Measurements from ENCODE around the gene TIMM17A. TPM values are rescaled to one million over a fixed set of nuclear protein-coding genes. Genes with fewer than 3 reads are reported as not detected.

Gene TIMM17A
- total RNA-seq, 1 experiment from 2014 or later = 56.1 TPM

DNA sequence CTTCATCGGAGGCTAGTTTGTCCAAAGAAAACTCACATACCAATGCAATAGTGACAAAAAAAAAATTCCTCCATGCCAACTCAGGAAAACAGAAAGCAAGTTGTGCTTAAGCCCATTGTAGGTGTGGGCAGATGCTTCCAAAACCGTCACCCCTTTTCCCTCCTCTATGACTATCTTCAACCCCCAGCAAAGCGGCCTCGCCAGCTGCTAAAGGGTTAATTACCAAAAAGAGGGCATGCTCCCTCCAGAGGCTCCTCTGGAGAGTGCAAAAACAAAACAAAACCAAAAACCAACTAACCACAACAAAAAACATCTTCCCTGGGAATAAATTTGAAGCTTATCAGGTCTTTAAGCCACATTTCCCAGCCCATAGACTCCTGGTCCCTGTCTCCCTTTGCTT is 10.1 kb upstream of the TIMM17A start:
- H3K36me3 Mint-ChIP-seq = no peaks in the 10 kb centered on the region
- no peaks in the 10 kb centered on the region for H3K9me3 Mint-ChIP-seq
- ATAC-seq = no peak
- ChIA-PET CTCF (interaction anchor here (0.7 to 3.9 kb wide), 13 partner anchors 9 to 168 kb away, joined by 3 to 85 read pairs (median 4); partner anchors contain the start of genes SHISA4 and TIMM17A), POLR2A (interaction anchor here (2.7 kb wide), 1 partner anchor 50 kb away, joined by 11 read pairs; no protein-coding TSS in a partner anchor)
- peaks cover 41% of the 10 kb centered on the region for H3K4me1 Mint-ChIP-seq
- TF ChIP-seq, protein P1, sequence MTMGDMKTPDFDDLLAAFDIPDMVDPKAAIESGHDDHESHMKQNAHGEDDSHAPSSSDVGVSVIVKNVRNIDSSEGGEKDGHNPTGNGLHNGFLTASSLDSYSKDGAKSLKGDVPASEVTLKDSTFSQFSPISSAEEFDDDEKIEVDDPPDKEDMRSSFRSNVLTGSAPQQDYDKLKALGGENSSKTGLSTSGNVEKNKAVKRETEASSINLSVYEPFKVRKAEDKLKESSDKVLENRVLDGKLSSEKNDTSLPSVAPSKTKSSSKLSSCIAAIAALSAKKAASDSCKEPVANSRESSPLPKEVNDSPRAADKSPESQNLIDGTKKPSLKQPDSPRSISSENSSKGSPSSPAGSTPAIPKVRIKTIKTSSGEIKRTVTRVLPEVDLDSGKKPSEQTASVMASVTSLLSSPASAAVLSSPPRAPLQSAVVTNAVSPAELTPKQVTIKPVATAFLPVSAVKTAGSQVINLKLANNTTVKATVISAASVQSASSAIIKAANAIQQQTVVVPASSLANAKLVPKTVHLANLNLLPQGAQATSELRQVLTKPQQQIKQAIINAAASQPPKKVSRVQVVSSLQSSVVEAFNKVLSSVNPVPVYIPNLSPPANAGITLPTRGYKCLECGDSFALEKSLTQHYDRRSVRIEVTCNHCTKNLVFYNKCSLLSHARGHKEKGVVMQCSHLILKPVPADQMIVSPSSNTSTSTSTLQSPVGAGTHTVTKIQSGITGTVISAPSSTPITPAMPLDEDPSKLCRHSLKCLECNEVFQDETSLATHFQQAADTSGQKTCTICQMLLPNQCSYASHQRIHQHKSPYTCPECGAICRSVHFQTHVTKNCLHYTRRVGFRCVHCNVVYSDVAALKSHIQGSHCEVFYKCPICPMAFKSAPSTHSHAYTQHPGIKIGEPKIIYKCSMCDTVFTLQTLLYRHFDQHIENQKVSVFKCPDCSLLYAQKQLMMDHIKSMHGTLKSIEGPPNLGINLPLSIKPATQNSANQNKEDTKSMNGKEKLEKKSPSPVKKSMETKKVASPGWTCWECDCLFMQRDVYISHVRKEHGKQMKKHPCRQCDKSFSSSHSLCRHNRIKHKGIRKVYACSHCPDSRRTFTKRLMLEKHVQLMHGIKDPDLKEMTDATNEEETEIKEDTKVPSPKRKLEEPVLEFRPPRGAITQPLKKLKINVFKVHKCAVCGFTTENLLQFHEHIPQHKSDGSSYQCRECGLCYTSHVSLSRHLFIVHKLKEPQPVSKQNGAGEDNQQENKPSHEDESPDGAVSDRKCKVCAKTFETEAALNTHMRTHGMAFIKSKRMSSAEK (CRISPR knock-in tag; IDR thresholded peaks at IDR 0.05; ENCODE audit: borderline replicate concordance) = no peak
- TF ChIP-seq RELA (CRISPR knock-in tag; IDR thresholded peaks at IDR 0.05; ENCODE audit: borderline replicate concordance) (no peak), MXD4 (CRISPR knock-in tag; IDR thresholded peaks at IDR 0.05; ENCODE audit: borderline replicate concordance) (no peak), ESRRA (CRISPR knock-in tag; IDR thresholded peaks at IDR 0.05; ENCODE audit: borderline replicate concordance) (no peak), ZBTB21 (CRISPR knock-in tag; IDR thresholded peaks at IDR 0.05; ENCODE audit: borderline replicate concordance) (no peak), PRRX2 (CRISPR knock-in tag; IDR thresholded peaks at IDR 0.05) (no peak), ZNF416 (CRISPR knock-in tag; IDR thresholded peaks at IDR 0.05) (no peak), NFE2L1 (CRISPR knock-in tag; IDR thresholded peaks at IDR 0.05) (no peak)
- TF ChIP-seq, protein P2, sequence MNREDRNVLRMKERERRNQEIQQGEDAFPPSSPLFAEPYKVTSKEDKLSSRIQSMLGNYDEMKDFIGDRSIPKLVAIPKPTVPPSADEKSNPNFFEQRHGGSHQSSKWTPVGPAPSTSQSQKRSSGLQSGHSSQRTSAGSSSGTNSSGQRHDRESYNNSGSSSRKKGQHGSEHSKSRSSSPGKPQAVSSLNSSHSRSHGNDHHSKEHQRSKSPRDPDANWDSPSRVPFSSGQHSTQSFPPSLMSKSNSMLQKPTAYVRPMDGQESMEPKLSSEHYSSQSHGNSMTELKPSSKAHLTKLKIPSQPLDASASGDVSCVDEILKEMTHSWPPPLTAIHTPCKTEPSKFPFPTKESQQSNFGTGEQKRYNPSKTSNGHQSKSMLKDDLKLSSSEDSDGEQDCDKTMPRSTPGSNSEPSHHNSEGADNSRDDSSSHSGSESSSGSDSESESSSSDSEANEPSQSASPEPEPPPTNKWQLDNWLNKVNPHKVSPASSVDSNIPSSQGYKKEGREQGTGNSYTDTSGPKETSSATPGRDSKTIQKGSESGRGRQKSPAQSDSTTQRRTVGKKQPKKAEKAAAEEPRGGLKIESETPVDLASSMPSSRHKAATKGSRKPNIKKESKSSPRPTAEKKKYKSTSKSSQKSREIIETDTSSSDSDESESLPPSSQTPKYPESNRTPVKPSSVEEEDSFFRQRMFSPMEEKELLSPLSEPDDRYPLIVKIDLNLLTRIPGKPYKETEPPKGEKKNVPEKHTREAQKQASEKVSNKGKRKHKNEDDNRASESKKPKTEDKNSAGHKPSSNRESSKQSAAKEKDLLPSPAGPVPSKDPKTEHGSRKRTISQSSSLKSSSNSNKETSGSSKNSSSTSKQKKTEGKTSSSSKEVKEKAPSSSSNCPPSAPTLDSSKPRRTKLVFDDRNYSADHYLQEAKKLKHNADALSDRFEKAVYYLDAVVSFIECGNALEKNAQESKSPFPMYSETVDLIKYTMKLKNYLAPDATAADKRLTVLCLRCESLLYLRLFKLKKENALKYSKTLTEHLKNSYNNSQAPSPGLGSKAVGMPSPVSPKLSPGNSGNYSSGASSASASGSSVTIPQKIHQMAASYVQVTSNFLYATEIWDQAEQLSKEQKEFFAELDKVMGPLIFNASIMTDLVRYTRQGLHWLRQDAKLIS (CRISPR knock-in tag; IDR thresholded peaks at IDR 0.05; ENCODE audit: borderline replicate concordance) = no peak
- TF ChIP-seq, protein P3, sequence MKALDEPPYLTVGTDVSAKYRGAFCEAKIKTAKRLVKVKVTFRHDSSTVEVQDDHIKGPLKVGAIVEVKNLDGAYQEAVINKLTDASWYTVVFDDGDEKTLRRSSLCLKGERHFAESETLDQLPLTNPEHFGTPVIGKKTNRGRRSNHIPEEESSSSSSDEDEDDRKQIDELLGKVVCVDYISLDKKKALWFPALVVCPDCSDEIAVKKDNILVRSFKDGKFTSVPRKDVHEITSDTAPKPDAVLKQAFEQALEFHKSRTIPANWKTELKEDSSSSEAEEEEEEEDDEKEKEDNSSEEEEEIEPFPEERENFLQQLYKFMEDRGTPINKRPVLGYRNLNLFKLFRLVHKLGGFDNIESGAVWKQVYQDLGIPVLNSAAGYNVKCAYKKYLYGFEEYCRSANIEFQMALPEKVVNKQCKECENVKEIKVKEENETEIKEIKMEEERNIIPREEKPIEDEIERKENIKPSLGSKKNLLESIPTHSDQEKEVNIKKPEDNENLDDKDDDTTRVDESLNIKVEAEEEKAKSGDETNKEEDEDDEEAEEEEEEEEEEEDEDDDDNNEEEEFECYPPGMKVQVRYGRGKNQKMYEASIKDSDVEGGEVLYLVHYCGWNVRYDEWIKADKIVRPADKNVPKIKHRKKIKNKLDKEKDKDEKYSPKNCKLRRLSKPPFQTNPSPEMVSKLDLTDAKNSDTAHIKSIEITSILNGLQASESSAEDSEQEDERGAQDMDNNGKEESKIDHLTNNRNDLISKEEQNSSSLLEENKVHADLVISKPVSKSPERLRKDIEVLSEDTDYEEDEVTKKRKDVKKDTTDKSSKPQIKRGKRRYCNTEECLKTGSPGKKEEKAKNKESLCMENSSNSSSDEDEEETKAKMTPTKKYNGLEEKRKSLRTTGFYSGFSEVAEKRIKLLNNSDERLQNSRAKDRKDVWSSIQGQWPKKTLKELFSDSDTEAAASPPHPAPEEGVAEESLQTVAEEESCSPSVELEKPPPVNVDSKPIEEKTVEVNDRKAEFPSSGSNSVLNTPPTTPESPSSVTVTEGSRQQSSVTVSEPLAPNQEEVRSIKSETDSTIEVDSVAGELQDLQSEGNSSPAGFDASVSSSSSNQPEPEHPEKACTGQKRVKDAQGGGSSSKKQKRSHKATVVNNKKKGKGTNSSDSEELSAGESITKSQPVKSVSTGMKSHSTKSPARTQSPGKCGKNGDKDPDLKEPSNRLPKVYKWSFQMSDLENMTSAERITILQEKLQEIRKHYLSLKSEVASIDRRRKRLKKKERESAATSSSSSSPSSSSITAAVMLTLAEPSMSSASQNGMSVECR (CRISPR knock-in tag; IDR thresholded peaks at IDR 0.05; ENCODE audit: borderline replicate concordance) = no peak
- TF ChIP-seq, protein P4, sequence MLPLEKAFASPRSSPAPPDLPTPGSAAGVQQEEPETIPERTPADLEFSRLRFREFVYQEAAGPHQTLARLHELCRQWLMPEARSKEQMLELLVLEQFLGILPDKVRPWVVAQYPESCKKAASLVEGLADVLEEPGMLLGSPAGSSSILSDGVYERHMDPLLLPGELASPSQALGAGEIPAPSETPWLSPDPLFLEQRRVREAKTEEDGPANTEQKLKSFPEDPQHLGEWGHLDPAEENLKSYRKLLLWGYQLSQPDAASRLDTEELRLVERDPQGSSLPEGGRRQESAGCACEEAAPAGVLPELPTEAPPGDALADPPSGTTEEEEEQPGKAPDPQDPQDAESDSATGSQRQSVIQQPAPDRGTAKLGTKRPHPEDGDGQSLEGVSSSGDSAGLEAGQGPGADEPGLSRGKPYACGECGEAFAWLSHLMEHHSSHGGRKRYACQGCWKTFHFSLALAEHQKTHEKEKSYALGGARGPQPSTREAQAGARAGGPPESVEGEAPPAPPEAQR (CRISPR knock-in tag; IDR thresholded peaks at IDR 0.05) = no peak
- no peak overlapping the region for H3K27ac Mint-ChIP-seq
- H3K27me3 Mint-ChIP-seq (ENCODE audit: low read depth) = peaks cover 32% of the 10 kb centered on the region
- DNase-seq (ENCODE audit: low spot score) = peak; percentile 28
- H3K4me3 Mint-ChIP-seq = peak overlapping the region; percentile 82
